ENCODE measurements around the gene PFAS. TPM values are rescaled to one million over a fixed set of nuclear protein-coding genes. Genes with fewer than 3 reads are reported as not detected.

Gene PFAS
- total and polyA plus RNA-seq, 8 donors, result 4.6 to 68.7 (median 12.4) TPM

DNA sequence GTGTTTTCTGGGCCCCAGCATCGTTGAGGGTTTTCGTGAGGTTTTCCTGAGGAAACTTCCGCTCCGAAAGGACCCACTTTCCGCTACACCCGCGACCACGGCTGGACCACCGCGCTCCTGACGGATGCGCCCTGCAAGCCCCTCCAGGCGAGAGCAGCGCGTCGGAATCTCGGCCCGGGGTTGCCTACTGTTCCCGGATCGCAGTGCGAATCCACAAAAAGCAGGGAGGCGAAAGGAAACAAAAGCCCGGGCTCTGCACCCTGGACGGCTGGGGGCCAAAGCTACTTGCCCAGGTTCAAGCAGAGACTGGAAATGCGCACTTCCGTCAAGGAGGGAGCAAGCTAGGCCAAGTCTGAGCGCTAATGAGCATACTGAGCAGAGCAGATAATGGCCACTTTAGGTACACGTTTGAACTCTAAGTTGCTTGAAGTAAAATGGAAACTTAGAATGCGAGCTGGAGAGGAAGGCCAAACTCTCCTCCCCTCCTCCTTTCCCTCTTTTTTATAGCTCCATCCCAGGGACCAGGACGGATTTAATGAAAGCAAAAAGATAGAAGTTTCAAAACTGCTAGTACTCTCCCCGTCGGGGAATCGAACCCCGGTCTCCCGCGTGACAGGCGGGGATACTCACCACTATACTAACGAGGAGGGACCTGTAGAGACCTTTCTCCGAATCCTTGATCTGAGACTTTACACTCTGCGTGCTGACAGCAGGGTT is 27.3 kb upstream of the PFAS start:
- WGBS, 5 donors, result 0 to 2% (median 1%) methylated on average over 39 to 40 of the region's 40 CpGs
- TF ChIP-seq POLR2AphosphoS5 (IDR thresholded peaks at IDR 0.05) (peak; percentile 38 to 58 (median 52)), EP300 (IDR thresholded peaks at IDR 0.05) (no peak), POLR2A (IDR thresholded peaks at IDR 0.05) (no peak)
- TF ChIP-seq, protein P1, sequence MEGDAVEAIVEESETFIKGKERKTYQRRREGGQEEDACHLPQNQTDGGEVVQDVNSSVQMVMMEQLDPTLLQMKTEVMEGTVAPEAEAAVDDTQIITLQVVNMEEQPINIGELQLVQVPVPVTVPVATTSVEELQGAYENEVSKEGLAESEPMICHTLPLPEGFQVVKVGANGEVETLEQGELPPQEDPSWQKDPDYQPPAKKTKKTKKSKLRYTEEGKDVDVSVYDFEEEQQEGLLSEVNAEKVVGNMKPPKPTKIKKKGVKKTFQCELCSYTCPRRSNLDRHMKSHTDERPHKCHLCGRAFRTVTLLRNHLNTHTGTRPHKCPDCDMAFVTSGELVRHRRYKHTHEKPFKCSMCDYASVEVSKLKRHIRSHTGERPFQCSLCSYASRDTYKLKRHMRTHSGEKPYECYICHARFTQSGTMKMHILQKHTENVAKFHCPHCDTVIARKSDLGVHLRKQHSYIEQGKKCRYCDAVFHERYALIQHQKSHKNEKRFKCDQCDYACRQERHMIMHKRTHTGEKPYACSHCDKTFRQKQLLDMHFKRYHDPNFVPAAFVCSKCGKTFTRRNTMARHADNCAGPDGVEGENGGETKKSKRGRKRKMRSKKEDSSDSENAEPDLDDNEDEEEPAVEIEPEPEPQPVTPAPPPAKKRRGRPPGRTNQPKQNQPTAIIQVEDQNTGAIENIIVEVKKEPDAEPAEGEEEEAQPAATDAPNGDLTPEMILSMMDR (IDR thresholded peaks at IDR 0.05), result no peak
- peak; percentile 87 to 96 for DNase-seq
- Histone ChIP-seq H3K27ac (peak overlapping the region; percentile 88 to 99 (median 96)), H3K4me1 (peaks cover 25 to 47% (median 31%) of the 10 kb centered on the region in 4 donors), H3K4me3 (peak overlapping the region; percentile 57 to 70 (median 65)), H3K27me3 (no peaks in the 10 kb centered on the region), H3K9me3 (no peaks in the 10 kb centered on the region), H3K36me3 (no peaks in the 10 kb centered on the region)
- intact Hi-C loops (cut with DNase I; ENCODE audit: low total_unique reads), result no loop called here

GRCh38 chr17:8222380-8222629 is 26.8 kb upstream of the PFAS start:
- no peak for DNase-seq
- H3K4me1 ChIP-seq, result peaks cover 26 to 52% (median 35%) of the 10 kb centered on the region in 4 donors
- intact Hi-C loops (cut with DNase I; ENCODE audit: low total_unique reads), result no loop called here

GRCh38 chr17:8222630-8223355 is 26.3 kb upstream of the PFAS start:
- H3K4me3 ChIP-seq, result peak overlapping the region; percentile 57 to 70 (median 65)
- 0% methylated on average over 23 to 49 of the region's 49 CpGs for WGBS, 5 donors
- no peaks in the 10 kb centered on the region for H3K9me3 ChIP-seq
- peaks cover 6 to 9% (median 7%) of the 10 kb centered on the region in 4 donors for H3K36me3 ChIP-seq
- no peaks in the 10 kb centered on the region for H3K27me3 ChIP-seq
- DNase-seq, result peak; percentile 94 to 97
- H3K27ac ChIP-seq, result peak overlapping the region; percentile 88 to 99 (median 96)
- peaks cover 26 to 54% (median 37%) of the 10 kb centered on the region in 4 donors for H3K4me1 ChIP-seq
- TF ChIP-seq POLR2AphosphoS5 (IDR thresholded peaks at IDR 0.05) (peak; percentile 58 to 94 (median 88)), EP300 (IDR thresholded peaks at IDR 0.05) (no peak), POLR2A (IDR thresholded peaks at IDR 0.05) (peak in 1 of 4 donors; percentile 63)
- TF ChIP-seq, protein P1 (IDR thresholded peaks at IDR 0.05), result no peak
- intact Hi-C loops (cut with DNase I; ENCODE audit: low total_unique reads), result no loop called here

More at GRCh38 chr17:8222380-8222629, 26.8 kb upstream of the PFAS start:
- H3K9me3 ChIP-seq, result no peaks in the 10 kb centered on the region
- peak overlapping the region; percentile 57 to 70 (median 65) for H3K4me3 ChIP-seq
- H3K27me3 ChIP-seq, result no peaks in the 10 kb centered on the region
- H3K27ac ChIP-seq, result peak overlapping the region; percentile 88 to 99 (median 96)
- TF ChIP-seq EP300 (IDR thresholded peaks at IDR 0.05), result no peak
- peak in 1 of 3 donors; percentile 28 for TF ChIP-seq POLR2AphosphoS5 (IDR thresholded peaks at IDR 0.05)
- WGBS, 5 donors, result 0 to 2% (median 1%) methylated on average over 9 of the region's 9 CpGs
- H3K36me3 ChIP-seq, result peaks cover 1 to 4% (median 2%) of the 10 kb centered on the region in 4 donors

GRCh38 chr17:8223356-8224126 is 25.5 kb upstream of the PFAS start:
- Histone ChIP-seq H3K9me3 (no peaks in the 10 kb centered on the region), H3K27me3 (no peaks in the 10 kb centered on the region), H3K4me1 (peaks cover 26 to 54% (median 37%) of the 10 kb centered on the region in 4 donors), H3K4me3 (peak overlapping the region; percentile 57 to 70 (median 65)), H3K27ac (peak overlapping the region; percentile 88 to 99 (median 96)), H3K36me3 (peaks cover 13 to 17% (median 15%) of the 10 kb centered on the region in 4 donors)
- TF ChIP-seq EP300 (IDR thresholded peaks at IDR 0.05) (no peak), POLR2A (IDR thresholded peaks at IDR 0.05) (no peak), POLR2AphosphoS5 (IDR thresholded peaks at IDR 0.05) (no peak)
- TF ChIP-seq, protein P1 (IDR thresholded peaks at IDR 0.05), result no peak
- peak; percentile 67 to 88 for DNase-seq
- 2 to 7% (median 6%) methylated on average over 17 to 27 of the region's 27 CpGs for WGBS, 5 donors
- intact Hi-C loops (cut with DNase I; ENCODE audit: low total_unique reads), result no loop called here
